ENCODE results near the gene UBE3B. TPM values are rescaled to one million over a fixed set of nuclear protein-coding genes. Genes with fewer than 3 reads are reported as not detected.

UBE3B gene
- total and polyA plus RNA-seq, 2 experiments from 2014 or later: 20.1 to 35.5 TPM

DNA sequence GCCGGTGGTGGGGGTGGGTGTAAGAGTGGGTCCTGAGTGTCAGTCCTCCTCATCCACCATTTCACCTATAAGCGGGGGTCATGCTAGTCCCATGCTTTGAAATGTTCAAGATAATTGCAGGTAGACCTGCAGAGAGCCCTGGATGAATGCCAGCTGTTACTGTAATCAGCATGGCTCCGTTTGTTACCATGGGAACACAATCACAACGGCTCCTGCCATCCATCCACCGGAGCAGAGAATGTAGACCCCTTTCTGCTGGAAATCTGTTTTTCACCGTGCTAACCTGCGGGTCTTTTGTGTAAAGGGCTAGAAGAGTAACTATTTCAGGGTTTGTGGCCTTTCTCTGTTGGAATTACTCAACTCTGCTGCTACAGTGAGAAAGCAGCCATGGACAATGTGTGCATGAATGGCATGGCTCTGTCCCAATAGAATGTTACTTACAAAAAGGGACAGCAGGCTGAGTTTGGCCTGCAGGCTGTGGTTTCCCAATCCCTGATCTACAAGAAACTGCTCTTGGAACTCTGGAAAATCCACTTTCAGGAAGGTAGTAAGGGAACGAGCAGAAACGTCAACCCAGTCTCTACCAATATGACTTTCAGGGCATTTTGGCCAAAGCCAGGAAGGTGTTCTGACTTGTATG lies 36.5 kb upstream of the UBE3B start:
- TF ChIP-seq, protein P1, sequence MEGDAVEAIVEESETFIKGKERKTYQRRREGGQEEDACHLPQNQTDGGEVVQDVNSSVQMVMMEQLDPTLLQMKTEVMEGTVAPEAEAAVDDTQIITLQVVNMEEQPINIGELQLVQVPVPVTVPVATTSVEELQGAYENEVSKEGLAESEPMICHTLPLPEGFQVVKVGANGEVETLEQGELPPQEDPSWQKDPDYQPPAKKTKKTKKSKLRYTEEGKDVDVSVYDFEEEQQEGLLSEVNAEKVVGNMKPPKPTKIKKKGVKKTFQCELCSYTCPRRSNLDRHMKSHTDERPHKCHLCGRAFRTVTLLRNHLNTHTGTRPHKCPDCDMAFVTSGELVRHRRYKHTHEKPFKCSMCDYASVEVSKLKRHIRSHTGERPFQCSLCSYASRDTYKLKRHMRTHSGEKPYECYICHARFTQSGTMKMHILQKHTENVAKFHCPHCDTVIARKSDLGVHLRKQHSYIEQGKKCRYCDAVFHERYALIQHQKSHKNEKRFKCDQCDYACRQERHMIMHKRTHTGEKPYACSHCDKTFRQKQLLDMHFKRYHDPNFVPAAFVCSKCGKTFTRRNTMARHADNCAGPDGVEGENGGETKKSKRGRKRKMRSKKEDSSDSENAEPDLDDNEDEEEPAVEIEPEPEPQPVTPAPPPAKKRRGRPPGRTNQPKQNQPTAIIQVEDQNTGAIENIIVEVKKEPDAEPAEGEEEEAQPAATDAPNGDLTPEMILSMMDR (IDR thresholded peaks at IDR 0.05; ENCODE audit: poor library complexity): no peak
- TF ChIP-seq EZH2phosphoT487 (IDR thresholded peaks at IDR 0.05; ENCODE audit: low read depth, severe bottlenecking, unreplicated experiment) (no peak), EZH2 (IDR thresholded peaks at IDR 0.05; ENCODE audit: borderline replicate concordance) (no peak)
- H3K79me2 ChIP-seq: no peaks in the 10 kb centered on the region
- no peak overlapping the region for H3K4me3 ChIP-seq
- H3K4me2 ChIP-seq: no peak overlapping the region
- no peaks in the 10 kb centered on the region for H3K27me3 ChIP-seq
- H3K27ac ChIP-seq: no peak overlapping the region
- WGBS (ENCODE audit: low lambda C conversion rate, missing lambda C conversion rate): 70% methylated on average over 9 of the region's 9 CpGs
- peak; percentile 27 for DNase-seq (ENCODE audit: low spot score)
- H4K20me1 ChIP-seq (ENCODE audit: insufficient read depth, poor library complexity, severe bottlenecking): no peaks in the 10 kb centered on the region
- no peaks in the 10 kb centered on the region for H3K36me3 ChIP-seq (replicated peaks; ENCODE audit: insufficient read depth, low read depth)
- H3K9me3 ChIP-seq (ENCODE audit: low read depth): no peaks in the 10 kb centered on the region
- H3K9me2 ChIP-seq (replicated peaks; ENCODE audit: insufficient read depth): no peaks in the 10 kb centered on the region
- no peaks in the 10 kb centered on the region for H3K4me1 ChIP-seq (ENCODE audit: insufficient read depth)
- H2AFZ ChIP-seq: no peak overlapping the region

DNA sequence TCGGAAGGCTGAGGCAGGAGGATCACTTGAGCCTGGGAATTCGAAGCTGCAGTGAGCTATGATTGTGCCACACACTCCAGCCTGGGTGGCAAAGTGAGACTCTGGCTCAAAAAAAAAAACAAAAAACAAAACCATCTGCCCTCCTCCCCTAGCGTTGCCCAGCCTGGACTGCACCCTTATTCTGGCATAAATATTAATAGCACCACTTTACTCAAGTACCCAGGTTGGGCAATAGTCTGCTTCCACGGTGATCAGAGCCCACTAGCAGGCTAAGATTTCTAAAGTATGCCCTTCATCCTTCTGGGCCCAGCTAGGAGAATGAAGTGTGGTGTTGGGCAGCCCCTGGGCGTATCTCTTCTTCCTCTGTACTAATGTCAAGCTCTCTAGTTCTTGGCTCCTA lies 33.6 kb upstream of the UBE3B start:
- no peaks in the 10 kb centered on the region for H3K9me3 ChIP-seq (ENCODE audit: low read depth)
- no peak overlapping the region for H3K27ac ChIP-seq
- no peak overlapping the region for H3K4me2 ChIP-seq
- H3K27me3 ChIP-seq: no peaks in the 10 kb centered on the region
- H3K4me3 ChIP-seq: no peak overlapping the region
- no peaks in the 10 kb centered on the region for H3K36me3 ChIP-seq (replicated peaks; ENCODE audit: insufficient read depth, low read depth)
- DNase-seq (ENCODE audit: low spot score): no peak
- TF ChIP-seq, protein P1 (IDR thresholded peaks at IDR 0.05; ENCODE audit: poor library complexity): no peak
- TF ChIP-seq EZH2 (IDR thresholded peaks at IDR 0.05; ENCODE audit: borderline replicate concordance) (no peak), EZH2phosphoT487 (IDR thresholded peaks at IDR 0.05; ENCODE audit: low read depth, severe bottlenecking, unreplicated experiment) (no peak)
- no peaks in the 10 kb centered on the region for H3K79me2 ChIP-seq
- H4K20me1 ChIP-seq (ENCODE audit: insufficient read depth, poor library complexity, severe bottlenecking): no peaks in the 10 kb centered on the region
- no peaks in the 10 kb centered on the region for H3K4me1 ChIP-seq (ENCODE audit: insufficient read depth)
- WGBS (ENCODE audit: low lambda C conversion rate, missing lambda C conversion rate): 91% methylated on average over 5 of the region's 5 CpGs
- H2AFZ ChIP-seq: no peak overlapping the region
- H3K9me2 ChIP-seq (replicated peaks; ENCODE audit: insufficient read depth): no peaks in the 10 kb centered on the region

GRCh38 chr12:109444259-109444658 lies 33.2 kb upstream of the UBE3B start:
- Histone ChIP-seq H3K27me3 (no peaks in the 10 kb centered on the region), H3K4me2 (no peak overlapping the region), H3K4me3 (no peak overlapping the region), H3K4me1 (ENCODE audit: insufficient read depth) (no peaks in the 10 kb centered on the region), H2AFZ (no peak overlapping the region), H3K27ac (no peak overlapping the region), H3K79me2 (peaks cover 2% of the 10 kb centered on the region), H3K9me3 (ENCODE audit: low read depth) (no peaks in the 10 kb centered on the region), H3K36me3 (replicated peaks; ENCODE audit: insufficient read depth, low read depth) (no peaks in the 10 kb centered on the region), H3K9me2 (replicated peaks; ENCODE audit: insufficient read depth) (no peaks in the 10 kb centered on the region), H4K20me1 (ENCODE audit: insufficient read depth, poor library complexity, severe bottlenecking) (no peaks in the 10 kb centered on the region)
- TF ChIP-seq EZH2phosphoT487 (IDR thresholded peaks at IDR 0.05; ENCODE audit: low read depth, severe bottlenecking, unreplicated experiment) (no peak), EZH2 (IDR thresholded peaks at IDR 0.05; ENCODE audit: borderline replicate concordance) (no peak)
- TF ChIP-seq, protein P1 (IDR thresholded peaks at IDR 0.05; ENCODE audit: poor library complexity): no peak
- no peak for DNase-seq (ENCODE audit: low spot score)
- 85% methylated on average over 6 of the region's 6 CpGs for WGBS (ENCODE audit: low lambda C conversion rate, missing lambda C conversion rate)

Measured in hepatocyte (in vitro differentiated cells).